Activated naive CD4-positive, alpha-beta T cell treated with anti-CD3 and anti-CD28 coated beads, Interleukin-2, amount 50 U/mL, for 72 hours (primary cell): ENCODE measurements around the gene POLR1A. TPM values are rescaled to one million over a fixed set of nuclear protein-coding genes. Genes with fewer than 3 reads are reported as not detected.

Experiments
- ATAC-seq, 2 donors: fragments of 150-1000 bp; cut with Tn5 transposase; 2 replicates each; pipeline ENCODE4 v1.10.0; 2021; ENCODE audit warnings: mild to moderate bottlenecking in 2 of 2, moderate library complexity in 2 of 2
- DNase-seq, 2 donors: peaks; one replicate each; pipeline ENCODE4 v3.0.0; 2021 to 2022; ENCODE audit warnings: low spot score in 2 of 2
- H3K27ac Mint-ChIP-seq, 2 donors: one replicate each; pipeline ENCODE4 v1.8.0; 2022; ENCODE audit warnings: mild to moderate bottlenecking in 2 of 2, mixed read lengths in 2 of 2
- H3K36me3 Mint-ChIP-seq, 2 donors: one replicate each; pipeline ENCODE4 v1.8.0; 2022; ENCODE audit warnings: mixed read lengths in 2 of 2
- H3K9me3 Mint-ChIP-seq, 2 donors: one replicate each; pipeline ENCODE4 v1.8.0; 2022; ENCODE audit warnings: mixed read lengths in 2 of 2
- total RNA-seq, 2 donors: library from RNA; stranded (reverse); gene quantifications; one replicate each; pipeline ENCODE4 v1.2.3, GENCODE V29; 2022

The POLR1A gene
- total RNA-seq, 2 donors from 2014 or later = 32.8 to 38.8 TPM

DNA sequence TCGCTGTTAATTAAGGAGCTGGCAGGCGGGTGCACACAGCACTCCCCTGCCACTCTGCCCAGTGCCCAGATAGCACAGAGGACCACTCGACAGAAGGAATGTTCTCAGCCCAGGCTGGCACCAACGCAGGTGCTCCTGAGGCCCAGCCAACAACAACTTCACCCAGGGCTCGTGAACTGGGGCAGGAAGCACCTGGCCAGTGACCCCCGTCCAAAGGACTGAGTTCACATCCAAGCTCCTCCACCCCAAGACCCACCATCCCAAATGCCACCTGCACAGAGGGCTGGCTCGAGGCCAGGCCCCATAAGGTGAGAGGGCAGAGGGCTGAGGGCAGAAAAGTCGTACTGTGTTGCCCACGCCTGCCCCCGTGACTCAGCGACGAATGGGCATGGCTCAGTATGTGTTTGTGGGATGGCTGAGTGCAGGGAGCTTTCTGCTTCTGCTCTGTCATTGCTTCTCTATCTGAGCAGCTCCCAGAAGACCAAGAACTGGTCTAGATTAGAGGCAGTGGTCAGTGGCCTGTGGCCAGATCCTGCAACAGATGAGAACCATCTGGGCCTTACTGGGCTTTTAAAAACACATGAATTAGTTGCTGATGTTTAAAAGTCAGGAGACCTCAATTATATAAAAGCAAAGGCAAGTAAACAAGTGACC, 68.4 kb downstream of the POLR1A start:
- peak; percentile 27 to 45 for ATAC-seq
- Mint-ChIP-seq H3K27ac (peak overlapping the region; percentile 73 to 87), H3K36me3 (peaks cover 19 to 44% of the 10 kb centered on the region in 2 donors), H3K9me3 (no peaks in the 10 kb centered on the region)
- DNase-seq = peak; percentile 36 to 63

DNA sequence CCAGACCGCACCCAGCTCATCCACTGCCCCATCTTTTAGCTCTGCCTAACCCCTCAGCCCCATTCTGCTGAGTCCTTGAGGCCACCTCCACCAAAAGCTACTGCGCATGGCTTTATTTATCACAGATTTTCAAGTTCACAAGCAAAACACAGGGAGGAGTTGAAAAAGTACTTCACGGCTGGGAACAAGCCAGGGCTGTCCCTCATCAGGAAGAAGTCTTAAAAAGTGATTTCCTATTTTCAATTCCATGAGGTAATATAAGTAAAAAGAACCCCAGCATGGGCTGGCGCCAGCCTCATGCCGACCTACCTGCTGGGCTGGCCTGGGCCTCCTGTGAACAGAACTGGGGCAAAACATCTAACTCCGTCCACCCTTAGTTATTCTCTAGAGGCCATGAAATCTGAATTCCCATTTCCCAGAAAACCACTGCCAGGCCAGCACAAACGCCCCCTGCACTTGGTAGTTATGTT, 69.0 kb downstream of the POLR1A start:
- ATAC-seq (no peak), DNase-seq (no peak)
- peak overlapping the region; percentile 73 to 87 for H3K27ac Mint-ChIP-seq
- peaks cover 25 to 46% of the 10 kb centered on the region in 2 donors for H3K36me3 Mint-ChIP-seq
- no peaks in the 10 kb centered on the region for H3K9me3 Mint-ChIP-seq

DNA sequence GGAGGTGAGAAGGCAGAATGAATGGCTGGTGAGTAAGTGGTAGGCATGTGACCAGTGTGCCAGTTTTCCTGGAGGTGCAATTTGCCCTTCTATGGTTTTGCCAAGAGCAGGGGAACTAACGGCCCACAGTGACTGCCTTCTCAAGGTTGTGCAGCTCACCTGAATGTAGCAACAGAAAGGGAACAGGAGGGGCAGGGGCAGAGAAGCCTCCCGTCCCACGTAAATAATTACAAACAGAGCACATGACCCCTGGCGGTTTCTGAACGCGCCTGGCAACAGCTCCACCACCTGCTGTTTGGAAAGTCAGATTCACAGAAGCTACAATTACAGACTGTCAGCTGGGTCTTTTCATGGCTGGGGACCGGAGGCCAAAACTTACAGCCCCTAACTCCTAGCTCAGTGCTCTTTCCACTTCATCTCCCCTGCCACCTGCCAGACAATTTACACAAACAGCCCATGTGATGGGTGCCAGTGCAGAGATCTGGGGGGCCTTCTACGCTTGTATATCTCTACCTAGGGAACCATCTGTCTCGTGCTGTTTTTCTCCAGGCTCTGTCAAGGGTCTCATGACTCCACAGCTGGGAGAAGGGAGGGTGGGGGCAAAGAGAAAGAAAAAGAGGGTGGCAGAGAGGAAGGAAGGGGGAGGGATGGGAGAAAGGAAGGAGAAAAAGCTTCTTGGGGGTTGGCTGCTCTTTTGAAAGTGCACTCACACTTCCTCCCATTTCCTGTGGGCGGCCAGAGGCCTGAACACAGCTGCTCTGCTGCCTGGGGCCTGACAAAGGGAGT, 69.6 kb downstream of the POLR1A start:
- peaks cover 29 to 49% of the 10 kb centered on the region in 2 donors for H3K36me3 Mint-ChIP-seq
- no peaks in the 10 kb centered on the region for H3K9me3 Mint-ChIP-seq
- ATAC-seq (peak; percentile 32 to 55), DNase-seq (peak; percentile 40 to 71)
- H3K27ac Mint-ChIP-seq = peak overlapping the region; percentile 73 to 87

DNA sequence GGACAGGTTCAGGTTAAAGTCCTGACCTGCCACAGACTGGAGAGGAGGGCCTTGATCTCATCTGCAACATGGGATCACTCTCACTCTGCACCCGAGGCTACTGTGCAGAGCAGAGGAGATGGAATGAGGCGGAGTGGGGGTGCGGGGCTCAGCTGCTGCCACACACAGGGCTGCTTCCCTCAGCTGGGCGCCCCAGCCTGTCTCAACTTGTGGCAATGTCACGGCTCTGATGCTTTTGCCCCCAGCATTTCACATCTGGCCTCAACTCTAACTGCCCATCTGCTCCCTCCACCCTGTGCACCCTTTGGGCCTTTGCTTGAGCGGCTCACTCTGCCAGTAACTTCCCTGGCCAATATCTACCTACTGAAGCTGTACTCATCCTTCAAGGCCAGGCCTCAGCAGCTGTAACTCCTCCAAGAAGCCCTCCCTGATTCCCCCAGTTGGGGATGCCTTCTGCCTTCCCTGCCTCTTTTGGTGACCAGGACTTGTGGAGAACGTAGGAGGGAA, 70.3 kb downstream of the POLR1A start:
- no peaks in the 10 kb centered on the region for H3K9me3 Mint-ChIP-seq
- peaks cover 29 to 43% of the 10 kb centered on the region in 2 donors for H3K36me3 Mint-ChIP-seq
- ATAC-seq (no peak), DNase-seq (no peak)
- H3K27ac Mint-ChIP-seq = peak overlapping the region; percentile 45 to 87

DNA sequence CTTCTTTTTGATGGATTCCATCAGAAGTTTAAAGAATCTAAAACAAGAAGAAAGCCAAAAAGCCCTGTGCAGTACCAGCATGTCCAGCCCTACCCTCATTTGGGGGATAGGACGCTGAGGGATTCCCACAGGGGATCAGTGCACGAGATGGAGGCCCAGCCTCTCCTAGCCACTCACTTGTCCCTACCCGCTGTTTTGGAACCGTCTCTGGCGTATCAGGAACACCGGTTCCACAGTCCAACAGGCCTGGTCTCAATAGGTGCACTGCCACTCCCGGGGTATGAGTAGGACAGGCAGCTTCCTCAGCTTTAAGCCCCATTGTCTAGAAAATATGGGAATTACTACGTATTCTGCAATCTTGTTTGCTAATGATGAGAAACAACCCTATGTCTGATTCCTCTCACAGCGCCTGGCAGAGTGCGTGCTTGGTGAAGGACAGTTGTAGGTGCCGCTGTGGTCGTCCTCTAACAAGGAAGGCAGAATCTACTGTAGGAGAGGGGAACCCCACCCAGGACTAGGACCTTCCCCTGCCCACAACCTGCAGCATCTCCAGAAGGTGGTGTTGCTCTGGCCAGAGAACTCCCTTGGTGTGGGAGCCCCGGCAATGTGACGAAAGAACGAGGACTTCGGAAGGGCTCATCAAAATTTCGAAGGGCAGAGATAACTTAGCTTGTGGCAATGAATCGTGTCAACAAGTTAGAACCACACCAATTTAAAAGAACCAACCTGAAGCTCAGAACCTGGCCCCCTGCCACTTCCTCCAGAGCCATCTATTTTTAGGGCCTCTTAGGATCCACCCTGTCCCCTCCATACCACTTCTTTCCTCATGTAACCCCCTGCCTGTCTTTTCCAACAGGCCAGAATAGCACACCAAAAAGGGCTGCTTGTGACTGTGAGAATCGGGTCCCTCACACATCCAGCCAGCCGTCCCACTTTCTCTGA, 71.7 kb downstream of the POLR1A start:
- no peaks in the 10 kb centered on the region for H3K9me3 Mint-ChIP-seq
- DNase-seq (no peak), ATAC-seq (no peak)
- peaks cover 29 to 45% of the 10 kb centered on the region in 2 donors for H3K36me3 Mint-ChIP-seq
- H3K27ac Mint-ChIP-seq = peak overlapping the region; percentile 46 to 57

DNA sequence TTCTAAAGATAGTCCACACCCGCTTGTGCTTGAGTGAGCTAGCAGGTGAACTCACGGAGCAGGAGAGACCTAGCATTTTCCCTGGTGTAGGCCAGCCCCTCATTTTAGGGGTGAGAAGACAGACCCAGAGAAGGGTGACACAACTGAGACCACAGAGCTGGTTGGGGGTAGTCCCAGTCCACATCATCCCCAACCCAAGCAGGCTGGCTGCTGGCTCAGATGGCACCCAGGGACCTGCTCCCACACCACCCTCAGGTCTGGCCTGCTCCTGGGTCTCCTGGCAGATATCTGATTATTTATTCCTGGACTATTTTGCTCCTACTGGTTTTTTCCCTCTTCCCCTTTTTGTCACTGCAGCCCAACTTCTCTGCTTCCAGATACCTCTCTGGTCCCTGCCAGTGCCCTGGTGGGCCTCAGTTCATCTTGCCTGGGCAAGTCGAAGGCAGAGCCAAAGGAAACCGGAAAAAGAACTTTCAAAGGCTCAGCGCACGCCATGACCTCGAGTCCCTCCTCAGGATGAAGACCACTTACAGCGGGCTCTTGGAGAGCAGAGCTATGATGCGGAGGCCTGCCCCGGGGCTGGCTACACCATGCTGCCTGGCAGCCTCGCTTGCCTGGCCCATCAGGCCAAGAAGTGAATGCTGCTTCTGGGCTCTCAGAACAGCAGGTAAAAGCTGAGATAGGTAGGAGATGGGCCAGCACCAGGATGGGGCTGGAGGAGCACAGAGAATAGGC, 72.7 kb downstream of the POLR1A start:
- DNase-seq = no peak
- Mint-ChIP-seq H3K9me3 (no peaks in the 10 kb centered on the region), H3K27ac (peak overlapping the region; percentile 46 to 51), H3K36me3 (peaks cover 33 to 45% of the 10 kb centered on the region in 2 donors)
- no peak for ATAC-seq

DNA sequence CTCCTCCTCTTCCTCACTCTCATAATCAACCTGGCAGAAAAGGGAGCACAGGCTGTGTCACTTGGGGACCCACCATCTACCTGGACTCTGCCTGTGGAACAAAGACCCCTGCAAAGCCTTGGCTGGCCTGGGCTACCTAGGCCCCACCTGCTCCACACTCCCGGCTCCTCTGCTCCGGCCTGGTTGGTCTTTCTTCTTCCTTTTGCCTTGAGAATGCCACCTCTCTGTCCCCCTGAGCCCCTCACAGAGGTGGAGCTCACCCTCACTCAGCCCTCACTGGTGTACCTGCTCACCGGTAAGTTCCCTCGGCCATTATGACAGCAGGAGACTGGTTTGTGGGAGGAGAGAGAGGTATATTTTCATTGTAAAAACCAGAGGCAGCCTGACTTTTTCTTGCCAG, 74.1 kb downstream of the POLR1A start:
- Mint-ChIP-seq H3K9me3 (no peaks in the 10 kb centered on the region), H3K27ac (peak overlapping the region in 1 of 2 donors; percentile 46), H3K36me3 (peaks cover 42 to 44% of the 10 kb centered on the region in 2 donors)
- DNase-seq = no peak
- no peak for ATAC-seq

DNA sequence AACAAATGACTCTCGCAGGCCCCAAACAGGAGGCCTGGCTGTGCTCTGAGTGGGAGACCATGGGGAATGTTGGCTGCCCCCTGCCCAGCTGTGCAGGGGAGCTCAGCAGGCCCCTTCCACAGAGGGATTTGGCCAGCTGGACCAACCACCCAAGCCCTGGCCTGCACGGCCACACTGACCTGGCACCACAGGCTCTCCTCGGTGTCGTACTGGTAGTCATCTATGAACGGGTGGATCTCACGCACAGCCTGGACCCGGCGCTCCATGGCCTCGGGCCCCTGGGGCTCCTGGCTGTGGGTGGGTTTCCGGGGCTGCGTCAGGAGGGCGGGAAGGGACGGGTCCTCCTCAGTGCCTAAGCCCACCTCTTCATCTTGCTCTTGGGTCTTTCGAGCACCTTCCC, 74.5 kb downstream of the POLR1A start:
- Mint-ChIP-seq H3K36me3 (peaks cover 39 to 42% of the 10 kb centered on the region in 2 donors), H3K27ac (no peak overlapping the region), H3K9me3 (no peaks in the 10 kb centered on the region)
- DNase-seq (no peak), ATAC-seq (no peak)

DNA sequence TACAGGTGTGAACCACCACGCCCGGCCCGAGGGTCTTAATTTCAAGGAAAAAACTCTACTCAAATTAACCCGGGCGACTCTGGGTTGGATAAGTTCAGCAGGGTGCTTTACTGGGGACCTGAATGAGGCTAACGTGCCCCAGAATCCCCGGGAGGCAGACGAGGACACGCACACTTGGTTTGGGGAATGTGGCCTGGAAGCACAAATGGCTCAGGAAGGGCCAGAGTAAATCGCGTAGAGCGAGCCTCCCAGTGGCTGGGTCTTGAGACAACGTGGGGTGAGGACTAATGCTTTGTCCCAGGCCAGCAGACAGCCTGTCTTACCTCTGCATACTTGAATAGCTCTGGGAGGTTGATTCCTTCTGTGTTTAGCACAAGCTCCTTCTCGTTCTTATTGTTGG, 75.8 kb downstream of the POLR1A start:
- peaks cover 32 to 42% of the 10 kb centered on the region in 2 donors for H3K36me3 Mint-ChIP-seq
- no peak overlapping the region for H3K27ac Mint-ChIP-seq
- H3K9me3 Mint-ChIP-seq = no peaks in the 10 kb centered on the region
- DNase-seq (no peak), ATAC-seq (no peak)

DNA sequence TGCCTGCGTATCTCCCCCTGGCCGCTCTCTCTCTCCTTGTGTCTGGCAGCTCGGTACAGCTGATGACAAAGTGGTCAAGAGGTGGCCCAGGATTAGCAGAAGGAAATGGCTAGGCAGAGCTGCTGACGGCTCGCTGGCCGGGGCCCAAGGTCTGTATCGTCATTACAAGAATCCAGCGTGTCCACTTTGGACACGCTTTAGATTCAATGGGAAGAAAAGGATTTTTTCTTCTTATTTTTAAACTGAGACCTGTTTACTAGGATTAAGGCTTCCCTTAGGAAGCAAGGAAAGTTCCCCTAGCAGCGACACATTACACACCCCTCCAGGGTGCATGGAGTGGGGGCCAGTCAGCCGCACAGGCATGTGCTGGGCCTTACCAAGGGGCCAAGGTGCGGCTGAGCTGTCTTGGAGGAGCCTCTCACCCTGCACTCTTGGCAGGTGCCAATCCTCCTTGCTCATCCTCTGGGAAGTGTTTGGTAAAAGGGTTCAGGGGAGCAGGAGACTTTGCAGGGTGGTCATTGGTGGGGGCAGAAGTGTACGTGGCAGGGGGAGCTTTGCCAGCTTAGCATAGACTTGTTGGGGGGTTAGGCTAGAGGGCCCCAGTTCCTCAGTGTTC, 76.8 kb downstream of the POLR1A start:
- Mint-ChIP-seq H3K9me3 (no peaks in the 10 kb centered on the region), H3K36me3 (peaks cover 22 to 40% of the 10 kb centered on the region in 2 donors), H3K27ac (no peak overlapping the region)
- DNase-seq (no peak), ATAC-seq (no peak)

DNA sequence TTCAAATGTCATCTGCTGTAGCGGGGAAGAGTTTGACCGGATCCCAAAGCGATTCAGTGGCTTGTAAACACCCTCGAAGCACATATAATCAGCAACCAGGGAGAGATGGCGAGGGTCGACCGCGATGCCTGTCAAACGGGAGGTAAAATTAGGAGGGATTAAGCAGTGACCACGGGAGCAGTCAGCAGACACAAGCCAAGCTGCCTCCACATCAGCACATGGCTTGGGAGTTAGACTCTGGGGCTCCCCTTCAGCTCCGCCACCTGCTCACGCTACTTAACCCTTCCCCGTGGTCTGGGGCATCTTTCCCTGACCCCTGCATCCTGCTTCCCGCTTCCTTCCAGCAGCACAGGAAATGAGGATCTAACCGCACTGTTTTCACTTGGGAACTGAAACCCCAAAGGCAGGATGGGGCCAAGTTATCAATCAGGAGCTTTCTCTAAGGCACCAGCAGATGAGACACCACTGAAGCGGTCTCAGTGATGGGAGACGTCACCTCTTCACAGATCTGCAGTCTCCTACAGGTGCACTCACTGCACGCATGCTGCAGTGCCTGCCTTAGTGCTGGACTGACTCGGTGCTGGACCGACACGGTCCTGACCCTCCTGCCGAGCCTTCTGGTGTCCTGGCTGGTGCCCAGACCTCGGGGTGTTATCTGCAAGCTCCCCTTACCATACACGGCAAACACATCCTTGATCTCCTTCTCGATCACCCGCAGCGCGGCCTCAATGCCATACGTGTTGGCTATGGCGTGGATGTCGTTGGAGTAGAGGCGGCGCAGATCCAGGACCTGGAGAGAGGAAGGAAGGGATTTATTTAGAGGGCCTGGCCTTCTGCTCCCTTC, 77.5 kb downstream of the POLR1A start:
- no peaks in the 10 kb centered on the region for H3K9me3 Mint-ChIP-seq
- ATAC-seq (no peak), DNase-seq (no peak)
- H3K36me3 Mint-ChIP-seq = peaks cover 21 to 37% of the 10 kb centered on the region in 2 donors
- peak overlapping the region in 1 of 2 donors; percentile 76 for H3K27ac Mint-ChIP-seq

DNA sequence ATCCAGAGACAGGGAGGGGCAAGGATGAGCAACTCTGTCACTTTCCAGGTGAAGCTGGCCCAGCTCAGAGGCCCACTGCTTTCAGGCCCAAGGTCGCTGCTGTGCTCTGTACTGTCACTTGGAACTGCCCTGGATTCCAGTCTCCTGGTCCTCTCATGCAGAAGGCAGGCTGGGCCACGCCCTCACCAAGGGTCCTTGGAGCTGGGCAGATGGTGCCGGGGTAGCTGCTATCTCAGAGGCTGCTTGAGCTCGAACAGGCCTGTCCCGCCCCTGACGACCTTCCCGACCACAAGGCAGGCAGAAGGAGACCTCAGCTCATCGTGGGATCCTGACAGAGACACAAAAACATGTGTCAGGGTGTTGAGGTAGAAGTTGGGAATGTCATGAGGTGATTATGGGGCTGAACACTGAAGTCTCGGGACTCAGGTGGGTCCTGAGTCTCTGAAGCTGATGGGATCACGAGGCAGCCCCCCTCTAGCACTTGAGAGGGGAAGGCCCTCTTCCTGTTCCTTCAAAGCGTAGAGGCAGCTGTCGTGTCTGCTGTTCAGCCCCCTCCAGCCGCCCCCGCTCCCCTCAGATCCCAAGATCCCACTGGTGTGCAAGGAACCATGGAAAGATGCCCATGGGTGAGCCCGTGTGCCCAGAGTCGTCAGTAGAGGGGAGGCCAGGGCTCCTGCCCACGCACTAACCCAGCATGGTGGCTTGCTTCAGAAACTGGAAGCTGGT, 78.3 kb downstream of the POLR1A start:
- Mint-ChIP-seq H3K9me3 (no peaks in the 10 kb centered on the region), H3K27ac (peak overlapping the region; percentile 72 to 76), H3K36me3 (peaks cover 21 to 29% of the 10 kb centered on the region in 2 donors)
- ATAC-seq = no peak
- DNase-seq = no peak

DNA sequence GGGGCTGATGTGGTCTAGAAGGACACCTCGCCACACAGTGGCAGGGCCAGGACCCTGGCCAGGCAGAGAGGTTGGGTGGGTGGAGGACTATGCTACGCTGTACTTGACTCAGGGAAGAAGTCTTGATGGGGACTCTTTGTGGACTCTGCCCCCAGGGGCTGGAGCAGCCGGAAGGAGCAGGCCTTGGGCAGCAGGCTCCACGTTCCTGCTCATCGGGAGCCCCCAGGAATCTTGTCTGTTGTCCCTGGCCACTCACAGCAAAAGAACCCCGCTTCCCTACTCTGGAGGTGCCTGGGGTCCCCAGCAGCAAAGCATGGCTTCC, 79.0 kb downstream of the POLR1A start:
- no peak for DNase-seq
- H3K27ac Mint-ChIP-seq = no peak overlapping the region
- ATAC-seq = no peak
- no peaks in the 10 kb centered on the region for H3K9me3 Mint-ChIP-seq
- H3K36me3 Mint-ChIP-seq = peaks cover 19 to 23% of the 10 kb centered on the region in 2 donors

DNA sequence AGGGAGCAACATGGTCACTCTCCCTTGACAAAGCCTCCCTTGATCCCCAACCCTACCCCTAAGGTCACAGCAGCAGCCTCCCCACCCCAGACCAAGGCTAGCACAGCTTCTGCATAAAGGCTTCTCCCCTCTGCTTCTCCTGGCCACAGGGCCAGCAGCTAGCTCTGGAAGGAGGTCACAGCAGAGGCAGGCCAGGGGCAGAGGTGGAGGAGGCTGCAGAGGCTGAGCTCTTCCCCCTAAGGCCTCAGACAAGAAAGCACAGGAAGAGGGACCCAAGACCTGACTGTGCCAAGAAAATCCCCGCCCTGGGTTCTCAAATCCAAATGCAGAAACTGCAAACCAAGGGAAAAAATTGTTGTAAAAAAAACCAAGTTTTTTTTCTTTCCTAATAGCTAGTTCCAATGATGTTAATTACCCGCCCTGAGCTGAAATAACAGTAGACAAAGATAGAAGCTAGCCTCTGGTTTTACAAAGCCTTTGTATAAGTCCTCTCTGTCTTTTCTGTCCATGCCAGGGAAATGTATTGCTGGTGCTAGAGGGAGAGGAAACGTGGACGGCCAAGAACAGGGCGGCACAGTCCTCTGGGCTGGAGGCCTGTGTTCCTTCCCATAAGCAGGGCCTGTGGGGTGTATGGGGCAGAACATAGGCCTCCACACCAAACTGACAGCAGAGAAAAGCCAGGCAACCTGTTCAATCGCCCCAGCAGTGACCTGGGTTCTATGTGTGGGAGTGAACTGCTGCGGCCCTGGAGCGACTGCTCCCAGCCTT, 79.5 kb downstream of the POLR1A start:
- ATAC-seq = no peak
- Mint-ChIP-seq H3K27ac (peak overlapping the region in 1 of 2 donors; percentile 22), H3K9me3 (no peaks in the 10 kb centered on the region), H3K36me3 (peaks cover 13 to 19% of the 10 kb centered on the region in 2 donors)
- DNase-seq = no peak
